Activated naive CD8-positive, alpha-beta T cell treated with anti-CD3 and anti-CD28 coated beads, Interleukin-2, amount 50 U/mL, for 24 hours (primary cell): ENCODE data around the gene GAL3ST3.
A peak's percentile ranks its signal among the peaks of the same experiment; 100 is the strongest.

Source experiments
- ATAC-seq: fragments of 150-1000 bp; cut with Tn5 transposase; one replicate; pipeline ENCODE4 v1.10.0; 2021
- DNase-seq: peaks from one replicate; pipeline ENCODE4 v3.0.0; 2021
- H3K27ac Mint-ChIP-seq: one replicate; pipeline ENCODE4 v1.8.0; 2021; ENCODE audit warnings: mild to moderate bottlenecking, mixed read lengths
- H3K27me3 Mint-ChIP-seq: one replicate; pipeline ENCODE4 v1.8.0; 2021; ENCODE audit warnings: mixed read lengths
- H3K36me3 Mint-ChIP-seq: one replicate; pipeline ENCODE4 v1.8.0; 2021; ENCODE audit warnings: low read depth, mixed read lengths
- H3K4me1 Mint-ChIP-seq: one replicate; pipeline ENCODE4 v1.8.0; 2021; ENCODE audit warnings: mixed read lengths
- H3K4me3 Mint-ChIP-seq: one replicate; pipeline ENCODE4 v1.8.0; 2021; ENCODE audit warnings: mild to moderate bottlenecking, moderate library complexity, mixed read lengths
- H3K9me3 Mint-ChIP-seq: one replicate; pipeline ENCODE4 v1.8.0; 2021; ENCODE audit warnings: mixed read lengths

The GAL3ST3 gene

DNA sequence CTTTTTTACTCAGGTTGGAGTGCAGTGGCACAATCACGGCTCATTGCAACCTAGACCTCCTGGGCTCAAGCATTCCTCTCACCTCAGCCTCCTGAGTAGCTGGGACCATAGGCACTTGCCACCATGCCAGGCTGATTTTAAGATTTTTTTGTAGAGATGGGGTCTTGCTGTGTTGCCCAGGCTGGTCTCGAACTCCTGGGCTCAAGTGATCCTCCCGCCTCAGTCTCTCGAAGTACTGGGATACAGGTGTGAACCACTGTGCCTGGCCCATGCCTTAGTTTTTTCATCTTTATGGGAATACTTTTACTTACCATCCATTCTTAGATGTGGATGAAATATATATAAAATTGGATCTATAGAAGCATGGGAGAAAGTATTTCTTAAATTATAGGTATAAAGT is 26.3 kb upstream of the GAL3ST3 start:
- no peak overlapping the region for H3K27ac Mint-ChIP-seq
- ATAC-seq: no peak
- peaks cover 50% of the 10 kb centered on the region for H3K36me3 Mint-ChIP-seq

DNA sequence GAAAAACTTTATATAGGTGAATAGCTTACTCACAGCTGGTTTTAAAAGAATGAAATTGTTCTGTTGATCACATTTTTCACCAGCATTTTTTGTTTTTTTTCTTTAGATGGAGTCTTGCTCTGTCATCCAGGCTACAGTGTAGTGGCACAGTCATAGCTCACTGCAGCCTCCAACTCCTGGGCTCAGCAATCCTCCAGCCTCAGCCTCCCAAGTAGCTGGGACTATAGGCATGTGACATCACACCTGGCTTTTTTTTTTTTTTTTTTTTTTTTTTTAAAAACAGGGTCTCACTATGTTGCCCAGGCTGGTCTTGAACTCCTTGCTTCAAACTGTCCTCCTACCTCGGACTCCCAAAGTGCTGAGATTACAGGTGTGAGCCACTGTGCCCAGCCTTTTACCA is 24.7 kb upstream of the GAL3ST3 start:
- Mint-ChIP-seq H3K36me3 (peaks cover 53% of the 10 kb centered on the region), H3K4me3 (no peak overlapping the region), H3K27me3 (no peaks in the 10 kb centered on the region)

More for the DNA sequence above, 26.3 kb upstream of the GAL3ST3 start:
- H3K9me3 Mint-ChIP-seq: no peaks in the 10 kb centered on the region
- peaks cover 73% of the 10 kb centered on the region for H3K4me1 Mint-ChIP-seq
- no peaks in the 10 kb centered on the region for H3K27me3 Mint-ChIP-seq
- H3K4me3 Mint-ChIP-seq: no peak overlapping the region
- DNase-seq: no peak

DNA sequence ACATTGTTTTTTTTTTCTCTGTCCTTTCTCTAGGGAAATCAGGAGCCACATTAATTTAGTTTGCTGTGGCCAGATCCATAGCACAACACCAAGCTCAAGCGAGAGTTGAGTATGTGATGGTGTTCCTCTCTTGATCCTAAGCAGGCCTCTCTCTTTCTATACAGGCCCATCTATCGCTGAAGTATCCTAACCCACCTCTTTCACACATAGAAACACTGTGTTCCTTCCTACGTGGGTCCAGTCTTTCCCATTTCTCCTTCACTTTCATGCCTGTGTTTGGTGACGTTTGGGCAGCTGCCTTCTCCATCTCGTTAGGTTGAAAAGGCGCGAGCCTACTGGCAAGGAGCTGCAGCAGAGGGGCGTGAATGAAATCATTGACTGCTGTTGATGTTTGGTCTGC is 23.6 kb upstream of the GAL3ST3 start:
- Mint-ChIP-seq H3K27ac (peak overlapping the region; percentile 88), H3K4me3 (peak overlapping the region; percentile 93), H3K9me3 (no peaks in the 10 kb centered on the region), H3K4me1 (peaks cover 69% of the 10 kb centered on the region), H3K27me3 (no peaks in the 10 kb centered on the region), H3K36me3 (peaks cover 56% of the 10 kb centered on the region)
- ATAC-seq (no peak), DNase-seq (no peak)

More for the DNA sequence above, 24.7 kb upstream of the GAL3ST3 start:
- DNase-seq (no peak), ATAC-seq (no peak)
- no peak overlapping the region for H3K27ac Mint-ChIP-seq
- H3K4me1 Mint-ChIP-seq: peaks cover 66% of the 10 kb centered on the region
- H3K9me3 Mint-ChIP-seq: no peaks in the 10 kb centered on the region

DNA sequence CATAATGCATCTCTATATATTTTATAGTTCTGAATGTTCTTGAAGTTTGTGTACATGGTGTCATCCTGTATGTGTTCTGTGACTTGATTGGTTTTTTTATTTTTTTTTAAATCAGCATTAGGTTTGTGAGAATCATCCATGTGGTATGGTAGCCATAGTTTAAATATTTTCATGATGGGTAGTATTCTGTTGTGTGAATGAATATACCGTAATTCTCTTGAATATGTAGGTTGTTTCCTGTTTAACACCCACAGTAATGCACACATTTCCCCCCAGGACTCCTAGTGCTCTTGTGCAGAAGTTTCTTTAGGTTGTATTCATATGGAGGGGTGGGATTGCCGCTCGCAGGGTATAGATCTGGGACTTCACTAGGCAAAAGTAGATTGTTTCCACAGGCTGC is 23.1 kb upstream of the GAL3ST3 start:
- Mint-ChIP-seq H3K4me1 (peaks cover 70% of the 10 kb centered on the region), H3K4me3 (peak overlapping the region; percentile 93), H3K9me3 (no peaks in the 10 kb centered on the region), H3K36me3 (peaks cover 58% of the 10 kb centered on the region), H3K27me3 (no peaks in the 10 kb centered on the region), H3K27ac (peak overlapping the region; percentile 88)
- DNase-seq: no peak
- no peak for ATAC-seq

DNA sequence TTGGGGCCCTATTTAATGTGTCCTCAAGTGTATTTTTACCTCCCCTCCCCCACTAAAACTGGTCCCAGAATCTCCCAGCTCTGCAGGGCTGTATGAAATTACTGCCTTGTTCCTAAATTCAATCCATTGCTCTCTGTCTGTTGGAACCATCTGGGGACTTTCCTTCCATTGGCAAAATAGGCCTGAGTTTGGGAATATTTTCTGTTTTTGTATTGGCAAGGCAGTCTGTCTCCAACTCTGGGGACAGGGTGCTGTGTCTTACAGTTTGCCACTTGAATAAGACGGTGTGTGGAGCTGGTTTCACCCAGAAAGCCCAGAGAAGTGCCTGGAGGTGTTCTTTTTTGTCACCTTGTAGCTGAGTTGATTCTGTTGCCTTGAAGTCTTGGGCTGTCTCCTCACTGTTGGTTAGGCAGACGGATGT is 22.4 kb upstream of the GAL3ST3 start:
- Mint-ChIP-seq H3K36me3 (peaks cover 61% of the 10 kb centered on the region), H3K4me1 (peaks cover 74% of the 10 kb centered on the region), H3K9me3 (no peaks in the 10 kb centered on the region), H3K27ac (peak overlapping the region; percentile 88), H3K4me3 (peak overlapping the region; percentile 93), H3K27me3 (no peaks in the 10 kb centered on the region)
- DNase-seq (no peak), ATAC-seq (no peak)

DNA sequence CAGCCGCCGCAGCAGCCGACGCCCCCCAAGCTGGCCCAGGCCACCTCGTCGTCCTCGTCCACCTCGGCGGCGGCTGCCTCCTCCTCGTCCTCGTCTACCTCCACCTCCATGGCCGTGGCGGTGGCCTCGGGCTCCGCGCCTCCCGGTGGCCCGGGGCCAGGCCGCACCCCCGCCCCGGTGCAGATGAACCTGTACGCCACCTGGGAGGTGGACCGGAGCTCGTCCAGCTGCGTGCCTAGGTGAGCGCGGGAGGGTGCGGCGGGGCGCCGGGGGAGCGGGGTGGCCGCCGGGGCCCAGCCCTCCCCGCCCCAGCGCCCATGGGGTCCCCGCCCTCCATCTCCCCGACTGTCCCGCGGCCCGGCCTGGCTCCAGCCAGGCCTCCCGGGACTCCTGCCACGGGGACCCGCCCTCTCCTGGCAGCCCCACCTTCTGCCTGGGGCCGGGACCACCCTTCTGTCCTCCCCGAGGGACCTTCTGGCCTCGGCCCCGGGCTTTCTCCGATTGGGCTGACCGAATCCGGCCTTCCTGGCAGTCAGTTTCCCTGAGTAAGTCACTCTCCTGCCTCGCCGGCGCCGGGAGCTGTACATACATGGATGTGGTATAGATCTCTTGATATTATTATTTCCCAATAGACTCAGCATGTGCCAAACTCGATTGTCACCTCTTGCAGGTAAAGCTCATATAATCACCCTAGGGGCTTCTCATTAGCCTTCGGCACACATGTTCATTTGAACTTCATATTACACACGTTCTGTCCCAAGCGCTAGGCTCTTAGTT is 21.8 kb upstream of the GAL3ST3 start:
- Mint-ChIP-seq H3K27ac (peak overlapping the region; percentile 88), H3K36me3 (peaks cover 61% of the 10 kb centered on the region), H3K4me1 (peaks cover 72% of the 10 kb centered on the region), H3K9me3 (no peaks in the 10 kb centered on the region), H3K27me3 (no peaks in the 10 kb centered on the region), H3K4me3 (peak overlapping the region; percentile 93)
- no peak for DNase-seq
- no peak for ATAC-seq

DNA sequence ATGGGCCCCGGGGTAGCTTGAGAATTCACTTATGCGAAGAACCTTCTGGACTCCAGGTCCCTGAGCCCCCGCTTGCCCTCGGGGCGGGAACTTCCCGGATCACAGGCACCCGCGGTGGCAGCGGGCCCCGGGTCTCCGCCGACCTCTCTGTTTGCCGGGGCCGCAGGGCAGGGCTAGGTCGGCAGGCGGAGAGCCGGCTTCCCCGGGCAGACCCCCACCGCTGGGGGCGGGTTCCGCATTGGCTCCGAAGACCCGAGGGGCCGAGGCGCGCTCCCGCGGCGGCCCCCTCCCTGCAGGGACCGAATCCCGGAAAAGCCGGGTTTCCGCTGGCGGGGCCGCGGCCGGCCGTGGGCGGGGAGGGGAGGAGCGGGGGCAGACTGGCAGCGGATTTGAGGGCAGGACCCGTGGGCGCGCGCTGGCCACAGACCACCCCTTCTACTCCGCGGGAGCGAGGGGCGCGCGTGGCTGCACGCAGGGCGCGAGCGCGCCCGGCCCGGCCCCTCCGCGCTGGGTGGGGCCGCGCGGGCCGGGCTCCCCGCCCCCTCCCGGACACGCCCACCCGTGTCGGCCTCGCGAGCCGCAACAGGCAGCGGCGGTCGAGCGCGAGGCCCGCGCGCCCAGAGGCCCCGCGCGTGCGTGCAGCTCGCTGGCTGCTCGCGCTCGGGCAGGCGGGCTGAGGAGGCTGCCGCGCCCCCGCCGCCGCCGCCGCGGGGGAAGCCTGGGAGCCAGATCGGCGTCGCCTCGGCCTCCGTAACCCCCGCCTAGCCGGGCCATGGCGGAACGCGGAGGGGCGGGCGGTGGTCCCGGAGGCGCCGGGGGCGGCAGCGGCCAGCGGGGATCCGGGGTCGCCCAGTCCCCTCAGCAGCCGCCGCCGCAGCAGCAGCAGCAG is 21.0 kb upstream of the GAL3ST3 start, which contains the start of gene PACS1:
TSS of gene PACS1 (plus strand) at position 558 of the 889 bp plus-strand sequence. CDS start at position 773, 215 bp downstream.
- ATAC-seq: peak; percentile 53
- peak; percentile 85 for DNase-seq
- Mint-ChIP-seq H3K36me3 (peaks cover 61% of the 10 kb centered on the region), H3K4me3 (peak within 1 kb of the TSS; percentile 93), H3K4me1 (peaks cover 74% of the 10 kb centered on the region), H3K9me3 (no peaks in the 10 kb centered on the region), H3K27ac (peak within 1 kb of the TSS; percentile 95), H3K27me3 (no peaks in the 10 kb centered on the region)

DNA sequence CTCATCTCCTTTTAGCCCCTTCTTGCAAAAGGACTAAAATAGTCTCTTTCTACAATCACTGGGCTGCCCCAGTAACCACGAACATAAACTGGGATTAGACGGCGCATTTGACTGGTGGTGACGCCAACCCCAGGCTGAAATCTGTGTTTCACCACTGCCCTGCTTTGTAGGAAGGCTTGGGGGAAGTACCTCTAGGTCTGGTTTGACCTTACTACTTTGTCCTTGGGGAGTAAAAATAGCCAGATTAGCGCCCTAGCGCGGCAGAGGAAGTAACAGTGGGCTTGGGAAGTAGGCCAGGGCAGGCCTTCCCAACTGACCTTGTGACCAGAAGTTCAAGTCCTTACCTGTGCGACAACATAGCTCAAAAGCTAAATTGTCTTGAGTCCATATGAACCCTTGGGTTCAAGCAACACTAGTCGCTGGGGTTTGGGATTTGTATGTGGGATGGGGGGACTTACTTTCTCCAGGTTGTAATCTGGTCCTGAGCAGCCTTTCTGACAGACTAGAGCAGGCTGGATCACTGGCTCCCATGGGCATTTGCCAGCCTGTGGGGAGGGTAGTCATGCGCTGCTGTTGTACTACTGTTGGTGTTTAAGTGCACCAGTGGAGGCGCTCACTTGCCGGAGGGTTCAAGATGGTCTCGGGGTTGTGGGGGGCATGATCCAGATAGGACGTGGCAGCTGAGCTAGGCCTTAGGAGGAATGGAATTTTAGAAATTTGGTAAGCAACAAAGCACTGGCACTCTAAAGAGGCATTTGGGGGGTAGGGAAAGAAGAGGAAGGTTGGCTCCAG is 20.2 kb upstream of the GAL3ST3 start:
- peak; percentile 58 for DNase-seq
- H3K36me3 Mint-ChIP-seq: peaks cover 64% of the 10 kb centered on the region
- ATAC-seq: peak; percentile 33

DNA sequence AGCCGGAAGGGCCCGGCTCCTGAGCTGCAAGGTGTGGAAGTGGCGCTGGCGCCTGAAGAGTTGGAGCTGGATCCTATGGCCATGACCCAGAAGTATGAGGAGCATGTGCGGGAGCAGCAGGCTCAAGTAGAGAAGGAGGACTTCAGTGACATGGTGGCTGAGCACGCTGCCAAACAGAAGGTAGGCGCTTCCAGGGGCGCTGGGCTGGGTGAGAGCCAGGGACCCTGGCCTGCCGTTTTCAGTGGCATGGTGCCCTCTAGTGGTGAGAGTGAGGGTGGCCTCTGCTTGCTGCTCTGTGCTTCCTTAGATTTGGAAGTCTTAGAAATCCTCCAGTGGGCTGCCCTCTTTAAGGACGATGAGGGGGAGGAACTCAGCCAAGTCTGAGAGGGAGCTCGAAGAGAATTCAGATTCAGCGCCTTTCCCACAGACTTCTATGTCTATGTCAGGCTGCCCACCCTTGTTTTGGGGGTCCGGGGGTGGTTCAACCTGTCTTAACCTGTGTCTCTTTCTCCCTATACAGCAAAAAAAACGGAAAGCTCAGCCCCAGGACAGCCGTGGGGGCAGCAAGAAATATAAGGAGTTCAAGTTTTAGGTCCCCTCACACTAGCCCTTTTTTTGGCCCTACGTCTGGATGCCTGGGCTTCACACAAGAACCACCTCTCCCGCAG is 19.3 kb upstream of the GAL3ST3 start:
- ATAC-seq: peak; percentile 39
- no peaks in the 10 kb centered on the region for H3K27me3 Mint-ChIP-seq
- peaks cover 69% of the 10 kb centered on the region for H3K36me3 Mint-ChIP-seq
- peaks cover 66% of the 10 kb centered on the region for H3K4me1 Mint-ChIP-seq
- DNase-seq: peak; percentile 81
- H3K27ac Mint-ChIP-seq: peak overlapping the region; percentile 95
- H3K4me3 Mint-ChIP-seq: peak overlapping the region; percentile 77
- no peaks in the 10 kb centered on the region for H3K9me3 Mint-ChIP-seq

More for the DNA sequence above, 20.2 kb upstream of the GAL3ST3 start:
- peaks cover 68% of the 10 kb centered on the region for H3K4me1 Mint-ChIP-seq
- no peaks in the 10 kb centered on the region for H3K9me3 Mint-ChIP-seq
- peak overlapping the region; percentile 77 for H3K4me3 Mint-ChIP-seq
- peak overlapping the region; percentile 95 for H3K27ac Mint-ChIP-seq
- no peaks in the 10 kb centered on the region for H3K27me3 Mint-ChIP-seq

DNA sequence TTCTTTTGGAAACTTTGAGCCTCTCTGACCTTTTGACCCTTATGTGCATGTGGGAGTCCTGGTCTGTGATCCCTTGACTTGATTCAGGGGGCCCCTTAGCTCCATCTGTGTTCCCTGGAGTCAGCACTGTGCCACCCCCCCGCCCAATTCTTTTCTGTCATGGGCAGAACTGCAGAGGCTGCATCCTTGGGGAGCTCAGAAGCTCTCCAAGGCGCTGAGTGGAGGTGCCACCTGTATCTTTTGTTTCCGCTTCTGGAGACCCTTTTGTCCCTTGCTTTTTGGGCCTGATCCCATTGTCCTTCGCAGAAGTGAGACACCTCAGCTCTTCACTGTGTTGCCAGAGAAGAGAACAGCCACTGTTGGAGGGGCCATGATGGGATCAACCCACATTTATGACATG is 18.7 kb upstream of the GAL3ST3 start:
- no peaks in the 10 kb centered on the region for H3K27me3 Mint-ChIP-seq
- H3K4me1 Mint-ChIP-seq: peaks cover 64% of the 10 kb centered on the region
- no peak for DNase-seq
- no peaks in the 10 kb centered on the region for H3K9me3 Mint-ChIP-seq
- H3K27ac Mint-ChIP-seq: peak overlapping the region; percentile 95
- H3K4me3 Mint-ChIP-seq: no peak overlapping the region
- H3K36me3 Mint-ChIP-seq: peaks cover 72% of the 10 kb centered on the region
- ATAC-seq: no peak

DNA sequence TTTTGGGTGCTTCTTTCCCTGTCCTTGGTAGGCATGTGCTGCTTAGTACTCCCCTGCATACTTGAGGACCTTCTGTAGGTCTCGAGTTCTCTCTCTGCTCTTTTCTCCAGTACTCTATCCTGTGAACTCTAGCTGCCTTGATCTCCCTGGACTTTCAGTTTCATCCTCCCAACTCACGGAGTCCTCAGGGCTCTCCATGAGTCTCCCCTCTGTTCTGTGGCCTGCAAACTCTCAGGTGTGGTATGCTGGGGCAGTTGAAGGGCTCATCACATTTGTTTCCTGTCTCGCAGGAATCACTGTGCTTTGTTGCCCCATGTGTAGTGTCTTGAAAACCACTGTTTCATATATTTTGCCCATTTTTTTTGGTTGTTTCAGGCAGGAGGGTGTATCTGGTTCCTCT is 17.8 kb upstream of the GAL3ST3 start:
- peak overlapping the region; percentile 37 for H3K27ac Mint-ChIP-seq
- DNase-seq (no peak), ATAC-seq (no peak)
- H3K4me1 Mint-ChIP-seq: peaks cover 58% of the 10 kb centered on the region
- H3K9me3 Mint-ChIP-seq: no peaks in the 10 kb centered on the region
- no peak overlapping the region for H3K4me3 Mint-ChIP-seq
- H3K27me3 Mint-ChIP-seq: no peaks in the 10 kb centered on the region
- peaks cover 71% of the 10 kb centered on the region for H3K36me3 Mint-ChIP-seq

DNA sequence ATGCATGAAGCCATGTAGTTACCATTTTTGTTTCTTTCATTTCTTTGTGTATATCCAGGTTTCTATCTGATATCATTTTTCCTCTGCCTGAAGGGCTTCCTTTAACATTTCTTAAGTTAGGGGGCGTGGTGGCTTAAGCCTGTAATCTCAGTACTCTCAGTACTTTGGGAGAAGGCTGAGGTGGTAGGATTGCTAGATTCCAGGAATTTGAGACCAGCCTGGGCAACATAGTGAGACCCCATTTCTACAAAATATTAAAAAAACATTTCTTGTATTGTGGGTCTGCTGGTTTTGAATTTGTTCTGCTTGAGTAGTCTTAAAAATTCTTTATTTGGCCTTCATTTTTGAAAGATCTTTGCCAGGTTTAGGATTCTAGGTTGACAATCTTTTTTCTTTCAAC is 15.6 kb upstream of the GAL3ST3 start:
- peaks cover 83% of the 10 kb centered on the region for H3K36me3 Mint-ChIP-seq
- H3K4me1 Mint-ChIP-seq: peaks cover 71% of the 10 kb centered on the region
- no peak for ATAC-seq
- H3K9me3 Mint-ChIP-seq: no peaks in the 10 kb centered on the region
- no peak overlapping the region for H3K27ac Mint-ChIP-seq
- no peaks in the 10 kb centered on the region for H3K27me3 Mint-ChIP-seq
- no peak for DNase-seq
- no peak overlapping the region for H3K4me3 Mint-ChIP-seq

DNA sequence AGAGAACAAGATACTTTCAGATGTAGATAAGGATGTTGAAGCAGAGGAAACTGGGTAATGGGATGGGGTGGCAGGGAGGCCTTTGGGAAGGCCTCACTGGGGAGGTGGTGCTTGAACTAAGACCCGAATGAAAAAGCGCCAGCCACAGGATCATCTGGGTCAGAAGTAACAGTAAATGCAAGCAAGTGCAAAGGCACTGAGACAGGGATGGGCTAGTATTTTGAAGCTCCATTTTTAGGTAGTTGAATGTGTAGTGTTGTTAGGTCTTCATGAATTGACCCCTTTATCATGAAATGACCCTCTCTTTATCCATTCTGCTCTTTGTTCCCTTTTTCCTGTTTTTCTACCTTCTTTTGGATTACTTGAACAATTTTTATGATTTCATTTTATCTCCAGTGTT is 14.9 kb upstream of the GAL3ST3 start:
- no peak overlapping the region for H3K4me3 Mint-ChIP-seq
- H3K36me3 Mint-ChIP-seq: peaks cover 87% of the 10 kb centered on the region
- no peaks in the 10 kb centered on the region for H3K9me3 Mint-ChIP-seq
- DNase-seq: no peak
- H3K4me1 Mint-ChIP-seq: peaks cover 68% of the 10 kb centered on the region
- peak overlapping the region; percentile 73 for H3K27ac Mint-ChIP-seq
- no peaks in the 10 kb centered on the region for H3K27me3 Mint-ChIP-seq
- ATAC-seq: no peak

DNA sequence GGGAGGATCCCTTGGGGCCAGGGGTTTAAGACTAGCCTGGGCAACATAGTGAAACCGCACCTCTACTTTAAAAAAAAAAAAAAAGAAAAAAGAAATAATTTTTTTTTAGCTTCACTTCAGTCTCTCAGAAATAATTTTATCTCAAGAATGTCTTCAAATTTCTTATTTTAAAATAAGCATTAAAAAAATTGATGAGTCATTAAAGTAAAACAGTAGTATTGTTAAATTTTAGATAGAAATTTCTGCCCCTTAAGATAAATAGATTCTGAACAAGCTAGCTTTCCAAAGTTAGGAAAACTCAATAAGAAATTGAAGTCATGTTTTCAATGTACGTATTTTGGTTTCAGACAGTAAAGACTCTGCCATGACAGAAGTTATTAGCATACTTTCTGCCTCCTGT is 13.4 kb upstream of the GAL3ST3 start:
- Mint-ChIP-seq H3K4me3 (no peak overlapping the region), H3K9me3 (no peaks in the 10 kb centered on the region), H3K27me3 (no peaks in the 10 kb centered on the region), H3K4me1 (peaks cover 58% of the 10 kb centered on the region), H3K36me3 (peaks cover 84% of the 10 kb centered on the region), H3K27ac (peak overlapping the region; percentile 73)
- ATAC-seq (no peak), DNase-seq (no peak)
